Osteocyte (in vitro differentiated cells): ENCODE results near the gene COLEC12. TPM values are rescaled to one million over a fixed set of nuclear protein-coding genes. Genes with fewer than 3 reads are reported as not detected.
A peak's percentile ranks its signal among the peaks of the same experiment; 100 is the strongest.

Experiments
- DNase-seq: peaks from one replicate; pipeline ENCODE4 v3.0.0; 2021; ENCODE audit warnings: mixed read lengths; ENCODE audit not compliant: unreplicated experiment; ENCODE audit errors: extremely low spot score
- H3K27ac Mint-ChIP-seq: one replicate; pipeline ENCODE4 v1.8.0; 2021; ENCODE audit warnings: mild to moderate bottlenecking, mixed read lengths; ENCODE audit not compliant: unreplicated experiment
- H3K27me3 Mint-ChIP-seq: one replicate; pipeline ENCODE4 v1.8.0; 2021; ENCODE audit warnings: mixed read lengths; ENCODE audit not compliant: unreplicated experiment
- H3K36me3 Mint-ChIP-seq: one replicate; pipeline ENCODE4 v1.8.0; 2021; ENCODE audit warnings: mixed read lengths; ENCODE audit not compliant: unreplicated experiment
- H3K4me1 Mint-ChIP-seq: one replicate; pipeline ENCODE4 v1.8.0; 2021; ENCODE audit warnings: mixed read lengths; ENCODE audit not compliant: unreplicated experiment
- H3K4me3 Mint-ChIP-seq: one replicate; pipeline ENCODE4 v1.8.0; 2021; ENCODE audit warnings: mild to moderate bottlenecking, moderate library complexity, mixed read lengths; ENCODE audit not compliant: unreplicated experiment
- H3K9me3 Mint-ChIP-seq: one replicate; pipeline ENCODE4 v1.8.0; 2021; ENCODE audit warnings: mixed read lengths; ENCODE audit not compliant: unreplicated experiment
- CTCF ChIP-seq: fragments of 200-600 bp; sonication (generic); IDR thresholded peaks from 2 replicates; pipeline ENCODE4 v1.5.0; 2021; ENCODE audit warnings: antibody characterized with exemption, mild to moderate bottlenecking, moderate library complexity
- total RNA-seq: library from RNA; stranded (reverse); gene quantifications from 2 replicates; pipeline ENCODE4 v1.2.1, GENCODE V29; 2021

Gene COLEC12
- total RNA-seq, 1 donor from 2014 or later, result 113 TPM

DNA sequence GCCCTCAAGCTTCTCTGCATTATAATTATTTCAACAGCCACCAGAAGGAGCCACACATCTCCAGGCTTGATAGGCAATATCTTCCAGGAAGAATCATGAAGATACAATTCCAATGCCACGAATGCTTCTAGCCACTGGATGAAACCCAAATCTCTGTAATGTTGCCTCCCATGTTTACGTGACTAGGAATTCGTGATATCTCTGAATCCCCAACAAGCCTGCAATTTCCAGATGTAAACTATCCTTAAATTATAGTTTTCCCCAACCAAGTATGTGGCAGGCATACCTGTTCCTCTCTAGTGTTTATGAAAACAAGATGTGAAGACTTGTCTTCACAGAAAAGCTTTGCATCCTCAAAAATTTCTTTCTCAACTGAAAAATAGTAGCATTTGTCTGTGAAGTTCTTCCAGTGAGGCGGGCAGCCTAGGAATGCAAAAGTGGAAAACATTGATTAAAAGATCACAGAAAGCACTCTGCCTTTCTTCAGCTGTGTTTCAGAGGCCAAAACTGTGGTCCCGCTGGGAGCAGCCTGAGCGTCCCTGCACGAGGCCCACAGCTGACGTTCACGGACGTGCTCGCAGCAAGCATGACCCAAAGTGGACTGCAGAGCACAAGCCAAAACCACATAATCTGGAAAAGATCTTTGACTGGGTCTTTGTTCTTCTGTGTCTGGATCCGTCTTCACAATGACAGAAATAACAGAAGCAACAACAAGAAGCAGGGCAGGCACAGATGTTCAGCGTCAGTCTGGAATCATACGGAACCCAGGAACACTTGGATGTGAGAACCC lies 167.6 kb downstream of the COLEC12 start:
- TF ChIP-seq CTCF, result no peak
- no peak for DNase-seq
- H3K27me3 Mint-ChIP-seq, result no peaks in the 10 kb centered on the region

GRCh38 chr18:332007-332406 lies 168.5 kb downstream of the COLEC12 start:
- no peak for TF ChIP-seq CTCF
- Mint-ChIP-seq H3K27ac (peak overlapping the region; percentile 31), H3K4me3 (no peak overlapping the region), H3K9me3 (no peaks in the 10 kb centered on the region), H3K4me1 (peaks cover 22% of the 10 kb centered on the region), H3K27me3 (no peaks in the 10 kb centered on the region), H3K36me3 (peaks cover 48% of the 10 kb centered on the region)
- DNase-seq, result no peak

More for the DNA sequence above, 167.6 kb downstream of the COLEC12 start:
- Mint-ChIP-seq H3K27ac (no peak overlapping the region), H3K9me3 (no peaks in the 10 kb centered on the region), H3K4me3 (no peak overlapping the region), H3K36me3 (peaks cover 45% of the 10 kb centered on the region), H3K4me1 (peaks cover 22% of the 10 kb centered on the region)

DNA sequence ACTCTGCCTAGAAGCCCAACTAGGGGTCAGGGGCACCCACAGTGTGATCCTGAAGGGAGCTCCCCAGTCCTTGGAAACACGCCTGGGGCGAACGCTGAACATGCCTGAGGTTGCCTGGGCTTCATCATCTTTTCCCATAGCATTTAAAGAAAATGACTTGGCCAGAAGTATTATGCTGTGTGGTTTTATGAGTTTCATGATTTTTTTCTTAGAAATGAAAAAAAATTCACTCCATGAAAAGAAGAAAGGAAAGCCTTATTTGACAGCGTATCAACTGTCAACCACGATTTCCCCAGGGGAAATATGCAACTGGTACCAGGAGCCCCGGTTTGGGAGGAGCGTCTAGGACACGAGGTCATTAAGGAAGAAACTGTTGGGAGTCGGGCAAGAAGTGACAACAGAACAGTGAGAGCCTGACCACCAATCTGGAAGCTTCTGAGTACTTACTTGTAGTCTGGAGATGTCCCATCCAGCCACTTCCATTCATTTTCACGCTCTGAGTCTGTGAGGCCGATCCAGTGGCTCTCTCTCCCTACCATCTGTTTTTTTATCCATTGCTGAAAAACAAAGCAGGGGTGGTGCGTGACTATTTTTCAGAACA lies 169.2 kb downstream of the COLEC12 start:
- H3K27ac Mint-ChIP-seq, result peak overlapping the region; percentile 73
- DNase-seq, result no peak
- H3K4me3 Mint-ChIP-seq, result no peak overlapping the region
- no peaks in the 10 kb centered on the region for H3K27me3 Mint-ChIP-seq
- peaks cover 48% of the 10 kb centered on the region for H3K36me3 Mint-ChIP-seq
- no peak for TF ChIP-seq CTCF
- no peaks in the 10 kb centered on the region for H3K9me3 Mint-ChIP-seq
- peaks cover 22% of the 10 kb centered on the region for H3K4me1 Mint-ChIP-seq

- H3K27me3 Mint-ChIP-seq, result no peaks in the 10 kb centered on the region
- no peak for TF ChIP-seq CTCF
- no peak for DNase-seq
- H3K9me3 Mint-ChIP-seq, result no peaks in the 10 kb centered on the region
- H3K27ac Mint-ChIP-seq, result peak overlapping the region; percentile 3
- H3K4me1 Mint-ChIP-seq, result peaks cover 23% of the 10 kb centered on the region
- H3K4me3 Mint-ChIP-seq, result no peak overlapping the region
- peaks cover 42% of the 10 kb centered on the region for H3K36me3 Mint-ChIP-seq
These were observed 171.6 kb downstream of the COLEC12 start for GRCh38 chr18:328928-329327.

GRCh38 chr18:326846-327245 lies 173.7 kb downstream of the COLEC12 start:
- H3K27me3 Mint-ChIP-seq, result no peaks in the 10 kb centered on the region
- H3K27ac Mint-ChIP-seq, result no peak overlapping the region
- H3K36me3 Mint-ChIP-seq, result peaks cover 28% of the 10 kb centered on the region
- DNase-seq, result no peak
- TF ChIP-seq CTCF, result no peak
- H3K9me3 Mint-ChIP-seq, result no peaks in the 10 kb centered on the region
- no peak overlapping the region for H3K4me3 Mint-ChIP-seq
- H3K4me1 Mint-ChIP-seq, result peaks cover 38% of the 10 kb centered on the region
